Measurements from ENCODE around the gene NR1H2. TPM values are rescaled to one million over a fixed set of nuclear protein-coding genes. Genes with fewer than 3 reads are reported as not detected.

NR1H2 gene
- total RNA-seq, 2 donors from 2014 or later = 97.0 to 121 TPM

GRCh38 chr19:50402544-50403301, 26.5 kb downstream of the NR1H2 start:
- no peak overlapping the region for H3K27ac ChIP-seq
- no peaks in the 10 kb centered on the region for H3K27me3 ChIP-seq
- TF ChIP-seq CTCF (IDR thresholded peaks at IDR 0.05) = no peak
- peaks cover 8% of the 10 kb centered on the region for H3K36me3 ChIP-seq
- no peak for DNase-seq (ENCODE audit: low spot score)
- H3K4me1 ChIP-seq = no peaks in the 10 kb centered on the region
- no peaks in the 10 kb centered on the region for H3K9me3 ChIP-seq
- no peak overlapping the region for H3K4me3 ChIP-seq

- H3K36me3 ChIP-seq = peaks cover 18% of the 10 kb centered on the region
- no peak for TF ChIP-seq CTCF (IDR thresholded peaks at IDR 0.05)
- no peak overlapping the region for H3K4me3 ChIP-seq
- no peak for DNase-seq (ENCODE audit: low spot score)
- no peaks in the 10 kb centered on the region for H3K9me3 ChIP-seq
- no peak overlapping the region for H3K27ac ChIP-seq
- no peaks in the 10 kb centered on the region for H3K4me1 ChIP-seq
- H3K27me3 ChIP-seq = no peaks in the 10 kb centered on the region
These were observed 30.0 kb downstream of the NR1H2 start for GRCh38 chr19:50406156-50406820.

GRCh38 chr19:50406829-50407228, 30.6 kb downstream of the NR1H2 start:
- peaks cover 18% of the 10 kb centered on the region for H3K36me3 ChIP-seq
- TF ChIP-seq CTCF (IDR thresholded peaks at IDR 0.05) = no peak
- H3K4me3 ChIP-seq = no peak overlapping the region
- H3K9me3 ChIP-seq = no peaks in the 10 kb centered on the region
- no peaks in the 10 kb centered on the region for H3K4me1 ChIP-seq
- H3K27me3 ChIP-seq = no peaks in the 10 kb centered on the region
- H3K27ac ChIP-seq = no peak overlapping the region
- no peak for DNase-seq (ENCODE audit: low spot score)

- no peak overlapping the region for H3K27ac ChIP-seq
- no peaks in the 10 kb centered on the region for H3K9me3 ChIP-seq
- H3K4me3 ChIP-seq = no peak overlapping the region
- H3K27me3 ChIP-seq = no peaks in the 10 kb centered on the region
- peaks cover 10% of the 10 kb centered on the region for H3K36me3 ChIP-seq
- DNase-seq (ENCODE audit: low spot score) = no peak
- no peaks in the 10 kb centered on the region for H3K4me1 ChIP-seq
- no peak for TF ChIP-seq CTCF (IDR thresholded peaks at IDR 0.05)
These were observed 33.1 kb downstream of the NR1H2 start for GRCh38 chr19:50409347-50409746.

GRCh38 chr19:50410109-50410508, 33.9 kb downstream of the NR1H2 start:
- no peaks in the 10 kb centered on the region for H3K27me3 ChIP-seq
- H3K9me3 ChIP-seq = no peaks in the 10 kb centered on the region
- peaks cover 10% of the 10 kb centered on the region for H3K36me3 ChIP-seq
- no peak overlapping the region for H3K4me3 ChIP-seq
- H3K4me1 ChIP-seq = no peaks in the 10 kb centered on the region
- TF ChIP-seq CTCF (IDR thresholded peaks at IDR 0.05) = no peak
- H3K27ac ChIP-seq = no peak overlapping the region
- DNase-seq (ENCODE audit: low spot score) = no peak

All from right atrium auricular region (tissue), 2 donors.